ENCODE data around the gene C1orf216. TPM values are rescaled to one million over a fixed set of nuclear protein-coding genes. Genes with fewer than 3 reads are reported as not detected.

C1orf216 gene
- 11.2 and 15.2 TPM in 2 replicates for total RNA-seq

DNA sequence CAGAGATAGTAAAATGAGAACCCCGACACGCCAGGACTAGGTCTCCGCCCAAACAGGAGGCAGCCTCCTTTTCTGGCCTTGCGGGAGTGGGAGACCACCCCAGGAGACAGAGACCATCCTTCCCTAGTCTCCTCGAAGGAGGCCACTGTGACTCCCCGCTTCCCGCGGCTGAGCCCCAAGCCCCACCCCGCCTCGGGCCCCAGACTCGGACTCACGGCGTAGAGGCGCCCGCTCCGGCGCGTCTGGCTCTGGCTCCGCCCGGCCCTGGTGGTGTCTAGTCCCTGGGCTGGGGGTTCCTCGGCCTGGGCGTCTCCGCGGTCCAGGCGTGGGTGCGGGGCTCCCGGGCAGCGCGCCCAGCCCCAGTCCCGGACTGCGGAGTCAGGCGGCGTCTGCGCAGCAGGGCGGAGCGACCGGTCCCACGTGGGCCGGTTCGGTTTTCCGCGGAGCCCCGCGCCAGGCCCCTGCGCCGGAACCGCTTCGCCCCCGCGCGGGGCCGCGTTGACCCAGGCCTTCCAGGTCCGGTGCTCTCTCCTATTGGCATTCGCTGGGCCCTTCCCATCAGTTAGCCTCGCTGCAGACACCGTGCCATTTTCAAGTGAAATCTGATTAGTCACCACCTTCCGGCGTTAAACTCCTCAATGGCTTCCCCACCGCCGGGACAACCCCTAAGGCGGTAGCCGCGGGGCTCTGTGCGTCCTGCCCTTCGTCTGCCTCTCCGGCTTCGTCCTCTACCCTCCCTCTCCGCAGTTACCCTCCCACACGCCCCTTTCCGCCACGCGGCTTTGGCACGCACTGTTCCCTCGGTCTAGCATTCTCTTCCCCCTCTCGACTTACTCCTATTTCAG, at the start of gene C1orf216:
Gene C1orf216 (minus strand): TSS at position 393 of the 845 bp plus-strand sequence. CDS start 2,563 bp downstream, outside the sequence.

Other genes with a start within 250 kb of the C1orf216 start
- gene KIAA0319L, start 161.5 kb downstream of the C1orf216 start, total RNA-seq = 61.3 and 95.4 TPM in 2 replicates
- gene NCDN, start 161.1 kb downstream of the C1orf216 start, total RNA-seq = 36.4 and 39.4 TPM in 2 replicates
- gene TFAP2E, start 145.6 kb downstream of the C1orf216 start, total RNA-seq = under 0.01 TPM in 1 of 2 replicates, not detected in the other
- 25.8 and 47.1 TPM in 2 replicates for gene PSMB2, start 77.4 kb downstream of the C1orf216 start, total RNA-seq
- 0.88 and 37.7 TPM in 2 replicates for gene CLSPN, start 51.1 kb upstream of the C1orf216 start, total RNA-seq
- 14.7 and 16.6 TPM in 2 replicates for gene AGO4, start 89.1 kb upstream of the C1orf216 start, total RNA-seq
- gene AGO1, start 164.3 kb upstream of the C1orf216 start, total RNA-seq = 18.8 and 37.8 TPM in 2 replicates
- gene AGO3, start 212.2 kb upstream of the C1orf216 start, total RNA-seq = 14.4 and 25.3 TPM in 2 replicates

Measured in placental pericyte (primary cell).